ENCODE results near the gene FURIN.

Gene FURIN

DNA sequence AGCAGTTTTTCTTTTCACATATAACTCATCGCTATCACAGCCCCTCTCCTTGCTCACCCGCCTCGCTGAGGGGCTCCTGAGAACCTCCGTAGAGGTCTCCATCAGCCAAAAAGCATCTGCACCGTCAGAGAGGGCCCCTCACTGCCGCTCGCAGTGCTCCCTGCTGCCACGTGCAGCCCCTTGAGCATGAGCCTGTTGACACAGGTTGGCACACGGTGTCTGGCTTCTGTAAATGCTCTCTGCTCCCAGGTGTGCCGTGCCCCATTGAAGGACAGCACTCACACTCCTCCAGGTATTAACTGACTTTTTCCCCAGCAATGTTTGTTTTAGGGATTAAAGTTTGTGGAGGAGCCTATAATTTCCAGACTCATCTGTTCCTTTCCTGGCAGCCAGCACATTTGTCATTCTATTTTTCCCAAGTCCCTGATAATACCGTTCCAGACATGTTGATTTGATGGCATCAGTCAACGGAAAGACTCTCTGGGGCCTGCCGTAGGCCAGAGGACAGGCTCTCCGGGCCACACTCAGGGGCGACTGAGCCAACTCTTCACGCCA lies 2.1 kb upstream of the FURIN start:
- H3K36me3 ChIP-seq (ENCODE audit: control insufficient read depth, low read length), result no peaks in the 10 kb centered on the region
- H3K79me2 ChIP-seq (ENCODE audit: control insufficient read depth, low read length), result no peaks in the 10 kb centered on the region
- no peaks in the 10 kb centered on the region for H4K20me1 ChIP-seq (ENCODE audit: control insufficient read depth, insufficient read depth, low read depth, low read length)
- no peaks in the 10 kb centered on the region for H3K9me2 ChIP-seq (replicated peaks; ENCODE audit: control insufficient read depth, low read length)
- H3K27me3 ChIP-seq (ENCODE audit: control insufficient read depth, low read length), result 0 out of 2 replicates have a peak, but pooled peaks cover 2% of the 10 kb centered on the region
- peaks cover 21% of the 10 kb centered on the region for H3K4me1 ChIP-seq (ENCODE audit: control insufficient read depth, low read length)
- H3K27ac ChIP-seq (ENCODE audit: low read depth, low read length), result no peak overlapping the region
- H3K4me3 ChIP-seq (ENCODE audit: low read length), result no peak overlapping the region
- H3K9me3 ChIP-seq (ENCODE audit: control insufficient read depth, insufficient read depth, low read length), result no peaks in the 10 kb centered on the region
- no peak for TF ChIP-seq CTCF (IDR thresholded peaks at IDR 0.05; ENCODE audit: low read depth, low read length, poor library complexity, severe bottlenecking)
- no peak for TF ChIP-seq EZH2phosphoT487 (IDR thresholded peaks at IDR 0.05; ENCODE audit: borderline replicate concordance, low read length)
- peaks cover 15% of the 10 kb centered on the region for H3F3A ChIP-seq (ENCODE audit: control insufficient read depth, insufficient read depth)
- no peak overlapping the region for H3K4me2 ChIP-seq (ENCODE audit: low read length)

DNA sequence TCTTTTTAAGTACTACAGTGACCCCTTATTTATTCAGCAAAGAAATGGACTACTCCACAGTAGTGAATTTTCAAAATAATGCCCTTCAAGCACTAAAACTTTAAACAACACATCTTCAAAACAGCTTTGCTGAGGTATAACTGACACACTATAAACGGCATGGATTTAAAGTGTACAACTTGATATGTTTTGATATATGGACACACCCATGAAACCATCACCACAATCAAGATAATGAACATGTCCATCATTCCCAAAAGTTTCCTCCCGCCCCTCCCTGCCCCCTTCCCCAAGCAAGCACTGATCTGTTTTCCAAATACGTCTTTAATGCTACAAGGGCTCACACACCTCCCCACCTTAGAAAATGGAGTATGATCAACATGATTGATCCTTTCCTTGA lies 1.6 kb upstream of the FURIN start:
- peaks cover 15% of the 10 kb centered on the region for H3F3A ChIP-seq (ENCODE audit: control insufficient read depth, insufficient read depth)
- TF ChIP-seq EZH2phosphoT487 (IDR thresholded peaks at IDR 0.05; ENCODE audit: borderline replicate concordance, low read length) (no peak), CTCF (IDR thresholded peaks at IDR 0.05; ENCODE audit: low read depth, low read length, poor library complexity, severe bottlenecking) (no peak)
- no peaks in the 10 kb centered on the region for H3K9me3 ChIP-seq (ENCODE audit: control insufficient read depth, insufficient read depth, low read length)
- H3K4me3 ChIP-seq (ENCODE audit: low read length), result no peak overlapping the region
- peaks cover 21% of the 10 kb centered on the region for H3K4me1 ChIP-seq (ENCODE audit: control insufficient read depth, low read length)
- H4K20me1 ChIP-seq (ENCODE audit: control insufficient read depth, insufficient read depth, low read depth, low read length), result no peaks in the 10 kb centered on the region
- H3K27me3 ChIP-seq (ENCODE audit: control insufficient read depth, low read length), result 0 out of 2 replicates have a peak, but pooled peaks cover 2% of the 10 kb centered on the region
- H3K36me3 ChIP-seq (ENCODE audit: control insufficient read depth, low read length), result no peaks in the 10 kb centered on the region
- H3K27ac ChIP-seq (ENCODE audit: low read depth, low read length), result no peak overlapping the region
- no peaks in the 10 kb centered on the region for H3K9me2 ChIP-seq (replicated peaks; ENCODE audit: control insufficient read depth, low read length)
- H3K4me2 ChIP-seq (ENCODE audit: low read length), result no peak overlapping the region
- H3K79me2 ChIP-seq (ENCODE audit: control insufficient read depth, low read length), result peaks cover 2% of the 10 kb centered on the region

- Histone ChIP-seq H3F3A (ENCODE audit: control insufficient read depth, insufficient read depth) (peaks cover 15% of the 10 kb centered on the region), H4K20me1 (ENCODE audit: control insufficient read depth, insufficient read depth, low read depth, low read length) (0 out of 2 replicates have a peak, but pooled peaks cover 5% of the 10 kb centered on the region), H3K4me3 (ENCODE audit: low read length) (no peak overlapping the region), H3K36me3 (ENCODE audit: control insufficient read depth, low read length) (no peaks in the 10 kb centered on the region), H3K9me3 (ENCODE audit: control insufficient read depth, insufficient read depth, low read length) (no peaks in the 10 kb centered on the region), H3K79me2 (ENCODE audit: control insufficient read depth, low read length) (peaks cover 25% of the 10 kb centered on the region), H3K4me1 (ENCODE audit: control insufficient read depth, low read length) (peaks cover 32% of the 10 kb centered on the region), H3K27ac (ENCODE audit: low read depth, low read length) (0 out of 2 replicates have a peak overlapping the region, but pooled peaks have one; percentile 12), H3K4me2 (ENCODE audit: low read length) (no peak overlapping the region), H3K27me3 (ENCODE audit: control insufficient read depth, low read length) (0 out of 2 replicates have a peak, but pooled peaks cover 2% of the 10 kb centered on the region), H3K9me2 (replicated peaks; ENCODE audit: control insufficient read depth, low read length) (no peaks in the 10 kb centered on the region)
- TF ChIP-seq EZH2phosphoT487 (IDR thresholded peaks at IDR 0.05; ENCODE audit: borderline replicate concordance, low read length) (no peak), CTCF (IDR thresholded peaks at IDR 0.05; ENCODE audit: low read depth, low read length, poor library complexity, severe bottlenecking) (no peak)
These were observed 753 bp downstream of the FURIN start for GRCh38 chr15:90869140-90869541.

All from DOHH2 (cell line).